GM13976 (cell line): ENCODE results near the gene CATSPERB.

Experiments used
- DNase-seq: peaks from one replicate; pipeline ENCODE4 v3.0.0; 2012; ENCODE audit warnings: low spot score
- CTCF ChIP-seq: IDR thresholded peaks from 2 replicates; pipeline ENCODE4 v1.5.1; 2012; ENCODE audit warnings: borderline replicate concordance, mild to moderate bottlenecking; ENCODE audit not compliant: insufficient read depth; ENCODE audit errors: extremely low read depth, missing control alignments, control extremely low read depth
- in situ Hi-C: fragments of 300-500 bp; cut with MboI; formaldehyde crosslinking; loops from one replicate; pipeline ENCODE4 v1.12.0; 2022; ENCODE audit warnings: low sequenced_read_pairs, mixed read lengths, inconsistent platforms; ENCODE audit not compliant: unreplicated experiment

The CATSPERB gene

GRCh38 chr14:91731986-91732385 lies at the start of gene CATSPERB:
CATSPERB (minus strand) TSS chr14:91732086; CDS start chr14:91729479, 2,607 bp downstream.
- in situ Hi-C loops: no loop called here
- DNase-seq: no peak
- no peak for TF ChIP-seq CTCF

GRCh38 chr14:91780452-91780851 lies 48.6 kb upstream of the CATSPERB start:
- no peak for DNase-seq
- in situ Hi-C loops: no loop called here
- TF ChIP-seq CTCF: no peak

GRCh38 chr14:91778217-91778616 lies 46.3 kb upstream of the CATSPERB start:
- DNase-seq: no peak
- no peak for TF ChIP-seq CTCF
- in situ Hi-C loops: no loop called here

GRCh38 chr14:91774140-91775096 lies 42.5 kb upstream of the CATSPERB start:
- in situ Hi-C loops: no loop called here
- no peak for TF ChIP-seq CTCF
- DNase-seq: no peak

- in situ Hi-C loops: no loop called here
- DNase-seq: no peak
- no peak for TF ChIP-seq CTCF
Observed at GRCh38 chr14:91770185-91770584, 38.3 kb upstream of the CATSPERB start.

- no peak for TF ChIP-seq CTCF
- in situ Hi-C loops: no loop called here
- no peak for DNase-seq
Observed at GRCh38 chr14:91755570-91756295, 23.8 kb upstream of the CATSPERB start.
